Peyer's patch (tissue), 4 donors: Measurements from ENCODE around the gene AGAP3. TPM values are rescaled to one million over a fixed set of nuclear protein-coding genes. Genes with fewer than 3 reads are reported as not detected.
A peak's percentile ranks its signal among the peaks of the same experiment; 100 is the strongest.

Source experiments
- DNase-seq, 3 donors: peaks; one replicate each; pipeline ENCODE4 v3.0.0-alpha.2; 2017 to 2019
- H3K27ac ChIP-seq, 4 donors: fragments of 200-600 bp; sonication (generic); one replicate each; pipeline ENCODE4 v1.5.1; 2016 to 2019
- H3K27me3 ChIP-seq, 2 donors: fragments of 200-600 bp; sonication (generic); one replicate each; pipeline ENCODE4 v1.5.1; 2019
- H3K36me3 ChIP-seq, 3 donors: fragments of 200-600 bp; sonication (generic); one replicate each; pipeline ENCODE4 v1.5.1; 2016 to 2019
- H3K4me1 ChIP-seq, 4 donors: fragments of 200-600 bp; sonication (generic); one replicate each; pipeline ENCODE4 v1.5.1; 2016 to 2019
- H3K4me3 ChIP-seq, 4 donors: fragments of 200-600 bp; sonication (generic); 1 replicate in 3 of 4; 2 replicates in 1 of 4; pipeline ENCODE4 v1.5.1; 2016 to 2019; ENCODE audit warnings: mild to moderate bottlenecking in 1 of 4
- H3K9me3 ChIP-seq, 4 donors: fragments of 200-600 bp; sonication (generic); one replicate each; pipeline ENCODE4 v1.5.1; 2016 to 2019; ENCODE audit warnings: mild to moderate bottlenecking in 1 of 4
- POLR2A ChIP-seq, 2 donors: fragments of 450-650 bp; IDR thresholded peaks; one replicate each; pipeline ENCODE4 v1.5.1; 2017; ENCODE audit warnings: antibody characterized with exemption in 2 of 2, mild to moderate bottlenecking in 2 of 2, moderate library complexity in 2 of 2
- total RNA-seq, 4 donors: library from RNA; depleted of rRNA; stranded (reverse); fragments of >200 nt; gene quantifications; one replicate each; pipeline ENCODE4 v1.1.0, GENCODE V29; 2016
- TF ChIP-seq, protein P1 (sequence below), 6 experiments: fragments of 450-650 bp in 4 of 6; fragments of 200-600 bp in 2 of 6; sonication (generic) in 1 of 6; IDR thresholded peaks; one replicate each; pipeline ENCODE4 v1.5.1; 2017 to 2019; ENCODE audit warnings: antibody characterized with exemption in 6 of 6, mild to moderate bottlenecking in 3 of 6, moderate library complexity in 1 of 6

The AGAP3 gene
- total RNA-seq, 4 donors from 2014 or later = 91.6 to 123 (median 101) TPM

DNA sequence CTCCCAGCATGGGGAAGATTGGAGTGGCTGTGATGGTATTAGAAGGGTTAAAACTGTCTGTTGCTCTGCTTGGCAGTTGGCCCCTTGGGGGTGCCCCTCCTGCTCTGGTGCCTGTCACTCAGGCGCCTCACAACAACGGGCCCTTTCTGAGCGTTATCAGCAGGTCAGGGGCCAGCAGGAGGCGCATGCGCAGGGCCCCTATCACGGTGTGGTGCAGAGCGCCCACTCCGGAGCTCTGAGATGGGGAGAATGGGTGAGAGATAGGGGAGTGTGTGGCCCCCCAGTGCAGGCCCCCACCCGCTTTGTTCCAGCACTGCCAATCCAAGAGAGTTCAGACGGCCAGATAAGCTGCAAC, 56.4 kb downstream of the AGAP3 start:
- no peak overlapping the region for H3K4me3 ChIP-seq
- H3K4me1 ChIP-seq = no peaks in the 10 kb centered on the region
- no peaks in the 10 kb centered on the region for H3K27me3 ChIP-seq
- no peaks in the 10 kb centered on the region for H3K9me3 ChIP-seq
- peak in 1 of 3 donors; percentile 34 for DNase-seq
- H3K36me3 ChIP-seq = peaks cover 0 to 53% (median 0%) of the 10 kb centered on the region in 3 donors
- no peak overlapping the region for H3K27ac ChIP-seq
- no peak for TF ChIP-seq POLR2A (IDR thresholded peaks at IDR 0.05)
- TF ChIP-seq, protein P1, sequence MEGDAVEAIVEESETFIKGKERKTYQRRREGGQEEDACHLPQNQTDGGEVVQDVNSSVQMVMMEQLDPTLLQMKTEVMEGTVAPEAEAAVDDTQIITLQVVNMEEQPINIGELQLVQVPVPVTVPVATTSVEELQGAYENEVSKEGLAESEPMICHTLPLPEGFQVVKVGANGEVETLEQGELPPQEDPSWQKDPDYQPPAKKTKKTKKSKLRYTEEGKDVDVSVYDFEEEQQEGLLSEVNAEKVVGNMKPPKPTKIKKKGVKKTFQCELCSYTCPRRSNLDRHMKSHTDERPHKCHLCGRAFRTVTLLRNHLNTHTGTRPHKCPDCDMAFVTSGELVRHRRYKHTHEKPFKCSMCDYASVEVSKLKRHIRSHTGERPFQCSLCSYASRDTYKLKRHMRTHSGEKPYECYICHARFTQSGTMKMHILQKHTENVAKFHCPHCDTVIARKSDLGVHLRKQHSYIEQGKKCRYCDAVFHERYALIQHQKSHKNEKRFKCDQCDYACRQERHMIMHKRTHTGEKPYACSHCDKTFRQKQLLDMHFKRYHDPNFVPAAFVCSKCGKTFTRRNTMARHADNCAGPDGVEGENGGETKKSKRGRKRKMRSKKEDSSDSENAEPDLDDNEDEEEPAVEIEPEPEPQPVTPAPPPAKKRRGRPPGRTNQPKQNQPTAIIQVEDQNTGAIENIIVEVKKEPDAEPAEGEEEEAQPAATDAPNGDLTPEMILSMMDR (IDR thresholded peaks at IDR 0.05) = no peak

DNA sequence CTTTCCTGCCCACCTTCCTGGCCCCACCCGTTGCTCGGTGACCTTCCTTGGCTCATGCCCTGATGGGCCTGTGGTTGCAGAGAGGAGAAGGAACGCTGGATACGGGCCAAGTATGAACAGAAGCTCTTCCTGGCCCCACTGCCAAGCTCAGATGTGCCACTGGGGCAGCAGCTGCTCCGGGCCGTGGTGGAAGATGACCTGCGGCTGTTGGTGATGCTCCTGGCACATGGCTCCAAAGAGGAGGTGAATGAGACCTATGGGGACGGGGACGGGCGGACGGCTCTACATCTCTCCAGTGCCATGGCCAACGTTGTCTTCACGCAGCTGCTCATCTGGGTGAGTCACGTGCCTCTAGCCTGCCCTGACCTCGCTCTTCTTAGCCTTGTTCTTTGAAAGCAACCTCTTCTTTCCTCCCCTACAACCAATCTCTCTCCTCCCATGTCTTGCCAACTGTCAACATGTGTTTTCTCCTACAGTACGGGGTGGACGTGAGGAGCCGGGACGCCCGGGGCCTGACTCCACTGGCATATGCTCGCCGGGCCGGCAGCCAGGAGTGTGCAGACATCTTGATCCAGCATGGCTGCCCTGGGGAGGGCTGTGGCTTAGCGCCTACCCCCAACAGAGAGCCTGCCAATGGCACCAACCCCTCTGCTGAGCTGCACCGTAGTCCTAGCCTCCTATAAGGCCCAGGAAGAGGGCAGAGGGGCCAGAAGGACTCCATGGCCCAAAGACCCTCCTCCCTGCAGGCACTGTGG, 57.2 kb downstream of the AGAP3 start:
- no peaks in the 10 kb centered on the region for H3K9me3 ChIP-seq
- TF ChIP-seq, protein P1 (IDR thresholded peaks at IDR 0.05) = no peak
- TF ChIP-seq POLR2A (IDR thresholded peaks at IDR 0.05) = no peak
- no peaks in the 10 kb centered on the region for H3K4me1 ChIP-seq
- H3K27me3 ChIP-seq = no peaks in the 10 kb centered on the region
- no peak overlapping the region for H3K4me3 ChIP-seq
- H3K27ac ChIP-seq = no peak overlapping the region
- H3K36me3 ChIP-seq = peaks cover 0 to 49% (median 0%) of the 10 kb centered on the region in 3 donors
- DNase-seq = peak in 1 of 3 donors; percentile 40

DNA sequence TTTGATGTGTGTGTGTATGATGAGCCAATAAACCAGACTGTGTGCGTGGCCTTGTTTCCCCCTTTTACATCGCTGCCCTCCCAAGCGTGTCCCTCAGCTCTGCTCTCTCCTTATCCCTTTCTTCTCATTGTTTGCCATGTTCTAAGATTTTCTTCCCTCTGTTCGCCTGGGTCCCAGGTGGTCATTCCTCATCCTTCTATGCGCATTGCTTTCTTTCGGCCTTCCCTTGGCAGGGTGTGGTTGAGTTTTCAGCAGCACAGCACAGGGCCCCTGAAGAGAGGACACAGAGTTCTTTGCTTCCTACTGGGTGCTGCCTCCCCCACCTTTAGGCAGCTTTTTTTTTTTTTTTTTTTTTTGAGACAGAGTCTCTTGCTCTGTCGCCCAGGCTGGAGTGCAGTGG, 58.1 kb downstream of the AGAP3 start:
- DNase-seq = no peak
- TF ChIP-seq, protein P1 (IDR thresholded peaks at IDR 0.05) = no peak
- TF ChIP-seq POLR2A (IDR thresholded peaks at IDR 0.05) = no peak
- peaks cover 0 to 44% (median 0%) of the 10 kb centered on the region in 3 donors for H3K36me3 ChIP-seq

DNA sequence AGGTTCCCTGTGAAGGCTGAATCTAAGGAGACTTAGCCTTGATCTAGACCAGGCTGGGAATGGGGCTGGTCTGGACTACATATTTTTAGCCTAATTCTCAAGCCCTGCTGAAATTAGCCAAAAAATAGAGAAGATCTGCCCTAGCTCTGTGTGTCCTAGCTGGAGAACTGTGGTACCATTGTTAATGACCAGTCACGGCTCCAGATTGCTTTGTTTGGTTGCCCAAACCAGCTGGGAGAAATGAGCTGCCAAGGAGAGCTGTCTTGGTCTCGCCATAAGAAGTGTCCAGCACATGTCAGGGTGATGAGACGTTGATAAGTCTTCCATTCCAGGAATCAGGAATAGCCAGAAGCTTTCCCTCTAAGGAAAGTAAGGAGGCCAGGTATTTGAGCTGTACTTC, 60.5 kb downstream of the AGAP3 start:
- TF ChIP-seq, protein P1 (IDR thresholded peaks at IDR 0.05) = no peak
- TF ChIP-seq POLR2A (IDR thresholded peaks at IDR 0.05) = no peak
- DNase-seq = no peak
- H3K36me3 ChIP-seq = peaks cover 0 to 27% (median 0%) of the 10 kb centered on the region in 3 donors
- no peaks in the 10 kb centered on the region for H3K27me3 ChIP-seq
- no peaks in the 10 kb centered on the region for H3K9me3 ChIP-seq
- no peak overlapping the region for H3K4me3 ChIP-seq
- H3K4me1 ChIP-seq = no peaks in the 10 kb centered on the region
- H3K27ac ChIP-seq = no peak overlapping the region

More for the DNA sequence above, 58.1 kb downstream of the AGAP3 start:
- Histone ChIP-seq H3K9me3 (no peaks in the 10 kb centered on the region), H3K4me1 (no peaks in the 10 kb centered on the region), H3K27me3 (no peaks in the 10 kb centered on the region), H3K27ac (no peak overlapping the region), H3K4me3 (no peak overlapping the region)

DNA sequence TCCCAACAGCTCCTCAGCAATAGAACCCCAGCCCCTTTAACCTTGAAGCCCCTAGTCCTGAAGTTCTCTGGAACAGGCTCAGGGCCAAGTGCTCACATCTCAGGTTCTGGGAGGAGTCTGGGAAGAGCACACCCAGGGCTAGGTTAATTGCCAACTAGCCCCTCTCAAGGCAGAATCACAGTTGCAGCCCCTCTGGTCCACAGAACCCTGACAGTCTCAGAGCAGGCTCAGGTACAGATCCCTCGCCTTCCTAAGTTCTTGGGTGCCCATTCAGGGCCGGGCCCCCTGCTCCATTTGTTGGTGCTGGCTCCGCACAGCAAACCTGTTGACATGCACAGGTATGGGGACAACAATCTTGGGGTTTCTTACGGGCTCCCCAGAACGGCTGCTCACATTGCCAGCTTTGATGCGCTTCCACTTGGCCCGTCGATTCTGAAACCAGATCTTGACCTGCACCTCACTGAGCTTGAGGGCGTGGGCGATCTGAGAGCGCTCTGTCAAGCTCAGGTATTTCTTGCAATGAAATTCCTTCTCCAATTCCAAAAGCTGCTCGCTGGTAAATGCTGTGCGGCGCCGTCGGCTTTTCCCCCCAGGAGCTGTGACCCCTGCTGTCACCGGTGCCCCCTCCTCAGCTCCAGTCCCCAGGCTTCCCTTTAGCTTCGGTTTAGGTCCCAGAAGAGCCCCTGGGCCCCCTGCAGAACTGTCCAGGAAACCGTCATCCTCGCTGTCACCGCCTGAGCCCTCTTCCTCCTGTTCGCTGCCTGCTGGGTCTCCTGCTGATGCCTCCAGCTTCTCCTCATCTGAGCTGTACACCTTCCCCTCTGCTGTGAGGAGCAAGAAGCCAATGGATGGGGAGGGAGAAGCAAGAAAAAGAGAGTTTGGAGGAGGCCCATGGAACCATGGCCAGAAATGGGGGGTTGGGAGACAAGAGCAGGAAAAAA, 62.3 kb downstream of the AGAP3 start:
- Histone ChIP-seq H3K27ac (no peak overlapping the region), H3K4me3 (no peak overlapping the region), H3K9me3 (no peaks in the 10 kb centered on the region), H3K4me1 (no peaks in the 10 kb centered on the region), H3K36me3 (peaks cover 0 to 9% (median 0%) of the 10 kb centered on the region in 3 donors), H3K27me3 (no peaks in the 10 kb centered on the region)
- no peak for TF ChIP-seq POLR2A (IDR thresholded peaks at IDR 0.05)
- TF ChIP-seq, protein P1 (IDR thresholded peaks at IDR 0.05) = no peak
- no peak for DNase-seq
